ENCODE results near the gene THUMPD2.
A peak's percentile ranks its signal among the peaks of the same experiment; 100 is the strongest.

Gene THUMPD2

DNA sequence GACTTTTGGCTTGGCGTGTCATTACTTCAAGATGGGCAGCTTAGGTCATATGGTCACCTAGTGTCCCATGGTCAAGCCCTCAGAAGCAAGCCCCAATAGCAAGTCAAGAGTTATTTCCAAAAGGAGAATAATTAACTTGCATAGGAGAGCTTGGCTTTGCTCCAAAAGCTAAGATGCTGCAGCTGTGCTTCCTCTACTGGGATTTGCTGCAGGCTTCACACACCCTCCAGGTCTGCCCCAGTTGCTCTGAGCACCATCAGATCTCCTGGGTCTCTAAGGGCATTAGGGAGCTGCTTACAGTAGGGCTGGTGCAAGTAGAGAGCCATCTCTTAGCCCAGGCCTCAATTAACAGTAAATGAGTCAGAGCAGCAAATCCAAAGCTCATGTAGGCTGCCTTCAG, 46.6 kb downstream of the THUMPD2 start:
- Histone ChIP-seq H3K79me2 (ENCODE audit: low read length) (no peaks in the 10 kb centered on the region), H3K9ac (ENCODE audit: low read length) (no peak overlapping the region), H4K20me1 (ENCODE audit: insufficient read depth, low read length) (no peaks in the 10 kb centered on the region), H3K4me2 (ENCODE audit: low read depth, low read length) (no peak overlapping the region), H3K4me3 (ENCODE audit: low read length) (no peak overlapping the region), H3K9me3 (replicated peaks; ENCODE audit: insufficient read depth, low read length) (no peaks in the 10 kb centered on the region), H3K27ac (ENCODE audit: low read length) (no peak overlapping the region), H3K9me2 (replicated peaks; ENCODE audit: insufficient read depth, low read length) (no peaks in the 10 kb centered on the region), H3F3A (ENCODE audit: insufficient read depth, low read length) (no peaks in the 10 kb centered on the region), H3K27me3 (replicated peaks; ENCODE audit: insufficient read depth, low read length) (no peaks in the 10 kb centered on the region), H2AFZ (ENCODE audit: low read length) (no peak overlapping the region), H3K4me1 (ENCODE audit: low read length) (0 out of 2 replicates have a peak, but pooled peaks cover 5% of the 10 kb centered on the region), H3K36me3 (replicated peaks; ENCODE audit: insufficient read depth, low read length) (no peaks in the 10 kb centered on the region)
- TF ChIP-seq EZH2 (optimal IDR thresholded peaks at IDR 0.05; ENCODE audit: low read depth, low read length) (no peak), EZH2phosphoT487 (IDR thresholded peaks at IDR 0.05; ENCODE audit: low read length) (no peak)
- TF ChIP-seq, protein P1, sequence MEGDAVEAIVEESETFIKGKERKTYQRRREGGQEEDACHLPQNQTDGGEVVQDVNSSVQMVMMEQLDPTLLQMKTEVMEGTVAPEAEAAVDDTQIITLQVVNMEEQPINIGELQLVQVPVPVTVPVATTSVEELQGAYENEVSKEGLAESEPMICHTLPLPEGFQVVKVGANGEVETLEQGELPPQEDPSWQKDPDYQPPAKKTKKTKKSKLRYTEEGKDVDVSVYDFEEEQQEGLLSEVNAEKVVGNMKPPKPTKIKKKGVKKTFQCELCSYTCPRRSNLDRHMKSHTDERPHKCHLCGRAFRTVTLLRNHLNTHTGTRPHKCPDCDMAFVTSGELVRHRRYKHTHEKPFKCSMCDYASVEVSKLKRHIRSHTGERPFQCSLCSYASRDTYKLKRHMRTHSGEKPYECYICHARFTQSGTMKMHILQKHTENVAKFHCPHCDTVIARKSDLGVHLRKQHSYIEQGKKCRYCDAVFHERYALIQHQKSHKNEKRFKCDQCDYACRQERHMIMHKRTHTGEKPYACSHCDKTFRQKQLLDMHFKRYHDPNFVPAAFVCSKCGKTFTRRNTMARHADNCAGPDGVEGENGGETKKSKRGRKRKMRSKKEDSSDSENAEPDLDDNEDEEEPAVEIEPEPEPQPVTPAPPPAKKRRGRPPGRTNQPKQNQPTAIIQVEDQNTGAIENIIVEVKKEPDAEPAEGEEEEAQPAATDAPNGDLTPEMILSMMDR (IDR thresholded peaks at IDR 0.05; ENCODE audit: low read length): no peak
- no peak for DNase-seq

DNA sequence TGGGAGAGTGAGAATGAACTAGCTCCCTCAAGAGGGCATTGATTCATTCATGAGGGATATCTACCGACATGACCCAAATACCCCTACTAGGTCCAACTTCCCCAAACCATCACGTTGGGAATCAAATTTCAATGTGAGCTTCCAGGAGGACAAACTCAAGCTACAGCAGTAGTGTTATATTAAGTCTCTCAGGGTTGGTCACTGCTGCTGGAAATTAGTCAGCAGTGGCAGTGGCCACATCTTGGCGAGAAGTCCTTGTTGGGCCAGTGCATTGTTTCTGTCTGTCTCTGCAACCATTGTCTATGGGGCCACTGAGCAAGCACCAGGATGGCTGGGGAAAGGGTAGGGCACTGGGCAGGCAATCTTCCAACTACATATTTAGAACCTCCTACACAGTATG, 47.5 kb downstream of the THUMPD2 start:
- Histone ChIP-seq H3K4me2 (ENCODE audit: low read depth, low read length) (no peak overlapping the region), H3K27ac (ENCODE audit: low read length) (no peak overlapping the region), H3K9ac (ENCODE audit: low read length) (no peak overlapping the region), H2AFZ (ENCODE audit: low read length) (no peak overlapping the region), H3F3A (ENCODE audit: insufficient read depth, low read length) (no peaks in the 10 kb centered on the region), H4K20me1 (ENCODE audit: insufficient read depth, low read length) (no peaks in the 10 kb centered on the region), H3K79me2 (ENCODE audit: low read length) (no peaks in the 10 kb centered on the region), H3K36me3 (replicated peaks; ENCODE audit: insufficient read depth, low read length) (no peaks in the 10 kb centered on the region), H3K4me1 (ENCODE audit: low read length) (0 out of 2 replicates have a peak, but pooled peaks cover 5% of the 10 kb centered on the region), H3K27me3 (replicated peaks; ENCODE audit: insufficient read depth, low read length) (no peaks in the 10 kb centered on the region), H3K4me3 (ENCODE audit: low read length) (no peak overlapping the region), H3K9me2 (replicated peaks; ENCODE audit: insufficient read depth, low read length) (no peaks in the 10 kb centered on the region), H3K9me3 (replicated peaks; ENCODE audit: insufficient read depth, low read length) (no peaks in the 10 kb centered on the region)
- TF ChIP-seq, protein P1 (IDR thresholded peaks at IDR 0.05; ENCODE audit: low read length): no peak
- no peak for TF ChIP-seq EZH2 (optimal IDR thresholded peaks at IDR 0.05; ENCODE audit: low read depth, low read length)
- no peak for TF ChIP-seq EZH2phosphoT487 (IDR thresholded peaks at IDR 0.05; ENCODE audit: low read length)
- DNase-seq: no peak

DNA sequence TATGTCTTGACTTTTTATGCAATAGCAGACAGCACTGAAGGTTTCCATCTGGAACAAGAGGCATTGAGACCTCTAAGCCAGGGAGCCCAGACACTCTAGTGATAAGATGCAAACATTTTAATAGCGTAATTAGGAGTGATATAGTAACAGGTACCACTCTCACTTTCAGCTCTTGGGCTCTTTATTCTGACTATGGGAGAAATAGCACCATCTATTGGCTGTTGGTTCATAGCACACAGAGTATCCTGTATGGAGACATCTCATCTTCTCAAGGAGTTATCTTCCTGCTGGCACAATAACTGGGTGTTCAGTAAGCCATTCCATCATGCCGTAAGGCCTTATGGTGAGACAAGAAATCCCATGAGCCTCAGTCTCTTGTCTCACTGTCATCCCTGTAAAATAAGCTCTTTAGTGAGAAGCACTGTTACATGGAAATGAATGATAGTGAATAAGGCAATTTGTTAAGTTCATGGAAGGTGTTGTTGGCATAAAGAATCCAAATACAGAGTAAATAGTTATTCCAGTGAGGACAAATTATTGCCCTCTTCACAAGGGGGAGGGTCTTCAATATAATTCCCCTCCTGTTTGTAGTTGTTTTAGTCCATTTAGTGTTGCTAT, 48.3 kb downstream of the THUMPD2 start:
- no peaks in the 10 kb centered on the region for H3K79me2 ChIP-seq (ENCODE audit: low read length)
- no peaks in the 10 kb centered on the region for H3K9me2 ChIP-seq (replicated peaks; ENCODE audit: insufficient read depth, low read length)
- no peaks in the 10 kb centered on the region for H4K20me1 ChIP-seq (ENCODE audit: insufficient read depth, low read length)
- 0 out of 2 replicates have a peak, but pooled peaks cover 5% of the 10 kb centered on the region for H3K4me1 ChIP-seq (ENCODE audit: low read length)
- no peak overlapping the region for H3K27ac ChIP-seq (ENCODE audit: low read length)
- no peak overlapping the region for H3K9ac ChIP-seq (ENCODE audit: low read length)
- DNase-seq: peak; percentile 30
- H3K36me3 ChIP-seq (replicated peaks; ENCODE audit: insufficient read depth, low read length): no peaks in the 10 kb centered on the region
- no peak overlapping the region for H3K4me3 ChIP-seq (ENCODE audit: low read length)
- H3F3A ChIP-seq (ENCODE audit: insufficient read depth, low read length): no peaks in the 10 kb centered on the region
- H3K27me3 ChIP-seq (replicated peaks; ENCODE audit: insufficient read depth, low read length): no peaks in the 10 kb centered on the region
- H2AFZ ChIP-seq (ENCODE audit: low read length): no peak overlapping the region
- no peak overlapping the region for H3K4me2 ChIP-seq (ENCODE audit: low read depth, low read length)
- no peaks in the 10 kb centered on the region for H3K9me3 ChIP-seq (replicated peaks; ENCODE audit: insufficient read depth, low read length)
- TF ChIP-seq, protein P1 (IDR thresholded peaks at IDR 0.05; ENCODE audit: low read length): peak; percentile 73
- TF ChIP-seq EZH2 (optimal IDR thresholded peaks at IDR 0.05; ENCODE audit: low read depth, low read length): no peak
